HG03108 (cell line): ENCODE data around the gene PTPN9.
A peak's percentile ranks its signal among the peaks of the same experiment; 100 is the strongest.
"Not testable (repeated sequence)": the region's sequence is repeated elsewhere in the genome, so short reads cannot be mapped to it uniquely, and the experiment has no call there.

ENCODE experiments used
- ATAC-seq: cut with Tn5 transposase; IDR thresholded peaks from one replicate; pipeline ENCODE4 v1.9.1; 2021; ENCODE audit warnings: moderate library complexity; ENCODE audit not compliant: unreplicated experiment

Gene PTPN9

GRCh38 chr15:75454471-75455378, 124.4 kb downstream of the PTPN9 start:
- no peak for ATAC-seq

GRCh38 chr15:75453703-75454470, 125.2 kb downstream of the PTPN9 start:
- ATAC-seq, result peak; percentile 28

GRCh38 chr15:75452865-75453702, 126.0 kb downstream of the PTPN9 start:
- no peak for ATAC-seq

GRCh38 chr15:75452364-75452864, 126.7 kb downstream of the PTPN9 start:
- ATAC-seq, result no peak

GRCh38 chr15:75451674-75452363, 127.3 kb downstream of the PTPN9 start, which contains the start of gene SIN3A:
TSS of gene SIN3A (minus strand) at chr15:75451690. CDS start at chr15:75430375, 21,315 bp downstream.
- ATAC-seq, result peak; percentile 37

GRCh38 chr15:75451202-75451673, 127.9 kb downstream of the PTPN9 start:
- no peak for ATAC-seq

GRCh38 chr15:75450307-75451201, 128.6 kb downstream of the PTPN9 start:
- peak; percentile 20 for ATAC-seq

GRCh38 chr15:75449585-75450306, 129.4 kb downstream of the PTPN9 start:
- ATAC-seq, result no peak

- not testable (repeated sequence) for ATAC-seq
Measured at GRCh38 chr15:75448171-75448570, 130.9 kb downstream of the PTPN9 start.

GRCh38 chr15:75446151-75446550, 133.0 kb downstream of the PTPN9 start:
- no peak for ATAC-seq

- ATAC-seq, result not testable (repeated sequence)
Measured at GRCh38 chr15:75445324-75445723, 133.8 kb downstream of the PTPN9 start.

GRCh38 chr15:75443972-75444453, 135.1 kb downstream of the PTPN9 start:
- ATAC-seq, result not testable (repeated sequence)

GRCh38 chr15:75437721-75438120, 141.4 kb downstream of the PTPN9 start:
- no peak for ATAC-seq

- no peak for ATAC-seq
Measured at GRCh38 chr15:75436881-75437280, 142.2 kb downstream of the PTPN9 start.

GRCh38 chr15:75431682-75432081, 147.4 kb downstream of the PTPN9 start:
- no peak for ATAC-seq

- no peak for ATAC-seq
Measured at GRCh38 chr15:75431270-75431669, 147.8 kb downstream of the PTPN9 start.

GRCh38 chr15:75430259-75430658, 148.9 kb downstream of the PTPN9 start:
- no peak for ATAC-seq

GRCh38 chr15:75428152-75428551, 151.0 kb downstream of the PTPN9 start:
- ATAC-seq, result no peak
